A172 (cell line): Measurements from ENCODE around the gene IFT122. TPM values are rescaled to one million over a fixed set of nuclear protein-coding genes. Genes with fewer than 3 reads are reported as not detected.
A peak's percentile ranks its signal among the peaks of the same experiment; 100 is the strongest.

Source experiments
- DNase-seq: peaks from one replicate; pipeline ENCODE4 v3.0.0-alpha.2; 2015; ENCODE audit warnings: low spot score
- total RNA-seq: library from RNA; depleted of rRNA; stranded (reverse); fragments of >200 nt; shearing (Covaris generic); gene quantifications from 2 replicates; pipeline ENCODE4 v1.2.3, GENCODE V29; 2014

The IFT122 gene
- total RNA-seq, 1 experiment from 2014 or later: 22.3 TPM

- DNase-seq: no peak
Observed at GRCh38 chr3:129517516-129517915, 77.5 kb downstream of the IFT122 start.

GRCh38 chr3:129518038-129518561 is 78.1 kb downstream of the IFT122 start:
- no peak for DNase-seq

- DNase-seq: no peak
Observed at GRCh38 chr3:129518581-129518980, 78.6 kb downstream of the IFT122 start.

GRCh38 chr3:129519449-129519848 is 79.4 kb downstream of the IFT122 start:
- no peak for DNase-seq

GRCh38 chr3:129519896-129520715 is 80.1 kb downstream of the IFT122 start:
- no peak for DNase-seq

GRCh38 chr3:129520960-129521359 is 80.9 kb downstream of the IFT122 start:
- no peak for DNase-seq

- DNase-seq: no peak
Observed at GRCh38 chr3:129521611-129522010, 81.6 kb downstream of the IFT122 start.

- DNase-seq: no peak
Observed at GRCh38 chr3:129522953-129523352, 82.9 kb downstream of the IFT122 start.

GRCh38 chr3:129524081-129524480 is 84.1 kb downstream of the IFT122 start:
- DNase-seq: no peak

- DNase-seq: peak; percentile 62
Observed at GRCh38 chr3:129525341-129525968, 85.4 kb downstream of the IFT122 start.

GRCh38 chr3:129526121-129526900 is 86.3 kb downstream of the IFT122 start:
- DNase-seq: no peak

- no peak for DNase-seq
Observed at GRCh38 chr3:129527262-129527661, 87.2 kb downstream of the IFT122 start.

GRCh38 chr3:129528589-129529100 is 88.6 kb downstream of the IFT122 start, which contains the start of gene RHO:
RHO (plus strand) TSS chr3:129528639; CDS start chr3:129528734, 95 bp downstream.
- no peak for DNase-seq

GRCh38 chr3:129529436-129530210 is 89.6 kb downstream of the IFT122 start:
- no peak for DNase-seq

GRCh38 chr3:129530251-129530791 is 90.3 kb downstream of the IFT122 start:
- no peak for DNase-seq

GRCh38 chr3:129530821-129531220 is 90.8 kb downstream of the IFT122 start:
- DNase-seq: no peak

GRCh38 chr3:129531699-129532098 is 91.7 kb downstream of the IFT122 start:
- DNase-seq: no peak

GRCh38 chr3:129532261-129532660 is 92.2 kb downstream of the IFT122 start:
- DNase-seq: no peak

GRCh38 chr3:129533406-129533805 is 93.4 kb downstream of the IFT122 start:
- no peak for DNase-seq

- DNase-seq: peak; percentile 41
Observed at GRCh38 chr3:129534428-129535027, 94.5 kb downstream of the IFT122 start.
